SIG-M5 treated with dmso at 0.1 percent for 504 hours (cell line): Measurements from ENCODE around the gene SLC5A1.
"Not testable (repeated sequence)": the region's sequence is repeated elsewhere in the genome, so short reads cannot be mapped to it uniquely, and the experiment has no call there.

Experiments
- DNase-seq: peaks from one replicate; lab custom pipeline; 2025; ENCODE audit not compliant: unreplicated experiment; lab: John Stamatoyannopoulos, UW

SLC5A1 gene

DNA sequence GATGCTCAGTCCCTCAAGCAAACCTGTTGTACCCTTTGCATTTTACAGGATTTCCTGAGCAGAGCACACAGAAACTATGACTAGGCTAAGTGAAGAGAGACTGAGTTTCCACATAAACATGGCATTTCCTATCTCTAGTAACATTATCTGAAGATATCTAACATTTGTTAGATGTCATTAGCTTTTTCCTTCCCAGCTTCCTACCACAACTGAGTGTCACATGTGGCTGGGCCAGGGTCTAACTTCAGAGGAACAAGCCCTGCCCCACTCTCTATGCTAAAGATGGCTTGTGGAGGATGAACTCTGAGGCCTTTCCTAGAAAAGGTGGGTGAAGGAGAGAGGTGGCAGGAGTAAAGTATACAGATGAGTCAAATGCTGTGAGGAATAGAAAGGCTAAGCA, 99.5 kb downstream of the SLC5A1 start:
- DNase-seq = no peak

GRCh38 chr22:32144496-32145274, 101.6 kb downstream of the SLC5A1 start:
- peak; percentile 97 for DNase-seq

- DNase-seq = not testable (repeated sequence)
These were observed 104.1 kb downstream of the SLC5A1 start for GRCh38 chr22:32147128-32147527.

DNA sequence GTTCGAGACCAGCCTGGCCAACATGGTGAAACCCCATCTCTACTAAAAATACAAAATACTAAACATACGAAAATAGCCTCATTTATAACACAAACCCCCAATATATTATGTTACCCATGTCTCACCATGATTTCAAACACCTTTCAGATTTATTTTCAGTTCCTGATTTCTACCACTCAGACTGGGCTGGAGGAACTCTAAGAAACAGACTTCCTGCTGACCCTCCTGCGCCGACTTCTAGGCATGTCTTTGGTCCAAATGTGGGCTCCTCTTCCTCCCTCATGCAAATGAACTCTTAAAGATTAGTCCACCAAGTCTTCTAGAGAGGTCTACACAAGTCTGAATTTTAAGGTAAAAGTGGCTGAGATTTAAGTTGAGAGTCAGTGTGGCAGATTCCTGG, 105.3 kb downstream of the SLC5A1 start:
- not testable (repeated sequence) for DNase-seq

DNA sequence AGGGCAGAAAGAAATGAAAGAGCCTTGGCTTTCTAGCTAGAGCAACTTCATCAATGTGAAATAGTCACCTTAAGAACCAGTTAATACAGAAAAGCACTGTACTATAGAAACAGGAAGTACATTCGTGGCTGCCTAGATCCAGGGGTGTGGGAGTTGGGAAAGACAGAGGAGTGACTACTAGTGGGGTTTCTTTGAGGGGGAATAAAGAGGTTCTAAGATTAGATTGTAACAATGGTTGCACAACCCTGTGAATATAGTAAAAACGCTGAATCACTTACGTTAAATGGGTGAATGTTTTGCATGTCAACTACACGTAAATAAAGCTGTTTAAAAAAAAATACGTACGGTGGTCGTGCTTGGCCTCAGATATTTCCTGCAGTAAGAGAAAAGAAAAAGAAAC, 107.6 kb downstream of the SLC5A1 start:
- DNase-seq = peak; percentile 42

GRCh38 chr22:32151641-32152040, 108.6 kb downstream of the SLC5A1 start:
- peak; percentile 77 for DNase-seq

DNA sequence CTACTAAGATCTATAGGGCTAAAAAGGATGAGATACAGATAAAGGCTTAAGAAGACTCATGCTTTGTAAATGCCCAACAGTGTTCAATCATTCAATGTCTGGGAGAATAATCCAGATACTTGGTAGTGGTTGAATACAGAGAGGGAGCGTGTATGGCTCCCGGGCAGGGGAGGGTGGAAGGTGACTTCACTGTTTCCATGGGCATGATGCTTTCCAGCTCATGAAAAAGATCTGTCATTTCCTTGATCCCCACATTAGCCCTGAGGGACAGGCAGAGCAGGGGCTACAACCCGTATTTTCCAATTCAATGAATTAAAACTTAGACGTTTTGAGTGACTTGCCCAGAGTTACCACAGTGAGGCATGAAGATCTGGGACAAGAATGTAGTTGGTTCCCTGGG, 111.7 kb downstream of the SLC5A1 start:
- not testable (repeated sequence) for DNase-seq

DNA sequence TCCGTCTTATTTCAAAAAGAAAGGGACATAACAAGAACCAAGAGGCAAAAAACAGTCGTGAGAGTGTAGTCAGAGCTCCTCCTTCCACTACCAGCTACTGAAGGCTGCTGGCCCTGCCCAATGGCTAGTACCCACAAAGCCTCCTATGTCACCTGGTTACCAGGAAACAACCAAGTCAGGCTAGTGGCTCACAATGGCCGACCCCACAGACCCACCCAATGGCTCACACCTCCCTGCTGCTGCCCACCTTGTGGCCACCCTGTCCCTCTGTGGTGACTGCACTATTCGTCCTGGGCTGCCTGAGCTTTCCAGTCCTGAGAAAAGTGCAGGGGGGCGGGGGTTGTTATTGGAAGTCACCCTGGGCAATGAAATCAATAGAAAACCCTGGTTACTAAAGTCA, 114.6 kb downstream of the SLC5A1 start:
- not testable (repeated sequence) for DNase-seq

DNA sequence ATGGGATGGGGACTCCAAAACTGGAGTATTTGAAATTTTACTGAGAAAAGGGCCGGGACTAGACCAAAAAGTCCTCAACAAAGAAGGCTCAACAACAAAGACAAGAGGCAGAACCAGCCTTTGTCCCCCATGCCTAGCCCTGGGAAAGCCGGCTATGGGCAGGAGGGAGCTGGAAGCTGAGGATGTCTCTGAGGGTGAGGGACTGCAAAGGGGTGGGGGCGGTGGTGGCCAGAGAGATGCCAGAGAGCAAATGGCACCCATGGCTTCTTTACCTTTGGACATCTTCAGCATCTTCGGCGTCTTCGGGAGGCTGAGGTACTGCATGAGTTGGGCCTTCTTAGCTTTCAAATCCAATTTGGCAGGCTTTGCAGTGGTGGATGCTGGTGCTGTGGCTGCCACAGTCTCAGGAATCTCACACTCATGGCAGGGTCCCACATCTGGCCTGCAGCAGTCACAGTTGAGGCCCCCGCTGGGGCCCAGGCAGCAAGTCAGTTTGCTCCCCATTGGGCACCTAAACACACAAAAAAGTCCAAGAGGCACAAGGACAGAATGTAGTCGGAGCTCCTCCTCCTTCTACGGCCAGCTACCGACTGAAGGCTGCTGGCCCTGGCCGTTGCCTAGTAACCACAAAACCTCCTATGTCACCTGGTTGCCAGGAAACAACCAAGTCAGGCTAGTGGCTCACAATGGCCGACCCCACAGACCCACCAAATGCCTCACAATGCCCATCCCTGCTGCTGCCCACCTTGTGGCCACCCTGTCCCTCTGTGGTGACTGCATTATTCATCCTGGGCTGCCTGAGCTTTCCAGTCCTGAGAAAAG, 115.9 kb downstream of the SLC5A1 start, which contains the start of gene C22orf42:
Gene C22orf42 (minus strand): TSS at position 592 of the 822 bp plus-strand sequence. CDS start 88 bp downstream, at position 504.
- DNase-seq = no peak

DNA sequence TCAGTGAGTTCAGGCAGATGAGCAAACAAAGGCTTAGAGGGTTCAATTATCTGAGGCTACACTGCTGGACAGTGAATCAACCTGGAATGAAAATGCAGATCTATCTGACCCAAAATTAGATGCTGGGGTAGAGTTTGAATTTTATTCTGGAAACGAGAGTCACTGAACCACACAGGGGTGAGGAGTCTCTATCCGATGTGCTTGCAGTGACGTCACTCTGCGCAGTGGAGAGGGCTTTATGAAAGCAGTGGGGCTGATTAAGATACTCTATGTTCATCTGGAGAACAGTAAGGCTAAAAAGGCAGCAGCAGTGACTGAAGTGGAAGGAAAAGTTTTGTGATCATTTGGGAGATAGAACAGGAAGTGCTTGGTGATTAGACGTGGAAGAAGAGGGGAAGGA, 117.3 kb downstream of the SLC5A1 start:
- DNase-seq = not testable (repeated sequence)
